ENCODE data around the gene APH1B. TPM values are rescaled to one million over a fixed set of nuclear protein-coding genes. Genes with fewer than 3 reads are reported as not detected.

APH1B gene
- total RNA-seq, 1 experiment from 2014 or later = 14.0 TPM

DNA sequence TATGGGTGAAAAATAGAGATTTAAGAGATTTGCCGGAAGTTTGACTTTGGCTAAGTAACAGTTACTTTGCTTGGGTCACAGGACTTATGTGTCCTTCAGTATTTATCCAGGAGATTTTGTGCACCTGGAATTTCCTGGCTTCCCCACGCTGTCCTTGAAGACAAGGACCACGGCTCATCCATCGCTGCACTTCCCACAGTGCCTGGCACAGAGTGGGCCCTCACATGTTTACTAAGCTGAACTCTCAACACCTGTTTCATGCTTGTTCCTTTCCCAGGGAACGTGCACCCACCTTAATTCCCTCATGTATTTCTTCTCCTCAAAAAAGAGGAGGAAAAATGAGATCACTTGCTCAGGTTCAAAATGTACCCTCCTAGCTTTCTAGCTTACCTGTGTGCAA is 72.2 kb downstream of the APH1B start:
- ATAC-seq (no peak), DNase-seq (ENCODE audit: low read depth, low spot score) (no peak)
- CTCF ChIA-PET = no interaction called here
- intact Hi-C loops (cut with micrococcal nuclease; ENCODE audit: unreplicated experiment) (no loop called here), in situ Hi-C loops (cut with HindIII; ENCODE audit: low pct_unique_long_range_greater_than_20kb, low sequenced_read_pairs) (no loop called here)
- H3K4me1 ChIP-seq (ENCODE audit: control insufficient read depth, insufficient read depth, low read length) = no peaks in the 10 kb centered on the region
- 0 out of 2 replicates have a peak, but pooled peaks cover under 1% of the 10 kb centered on the region for H3K27me3 ChIP-seq (ENCODE audit: control insufficient read depth, insufficient read depth, low read length)
- BruUV-seq (replicated peaks) = no TSS peak
- no peak overlapping the region for H3K4me3 ChIP-seq (ENCODE audit: low read depth in 2 of 2, low read length in 2 of 2)
- H3K9me3 ChIP-seq (ENCODE audit: control insufficient read depth, insufficient read depth, low read depth, low read length) = no peaks in the 10 kb centered on the region
- no peak overlapping the region for H3K27ac ChIP-seq (ENCODE audit: low read length)
- TF ChIP-seq TCF7L2 (IDR thresholded peaks at IDR 0.05; ENCODE audit: low read depth, low read length) = no peak
- TF ChIP-seq, protein P1, sequence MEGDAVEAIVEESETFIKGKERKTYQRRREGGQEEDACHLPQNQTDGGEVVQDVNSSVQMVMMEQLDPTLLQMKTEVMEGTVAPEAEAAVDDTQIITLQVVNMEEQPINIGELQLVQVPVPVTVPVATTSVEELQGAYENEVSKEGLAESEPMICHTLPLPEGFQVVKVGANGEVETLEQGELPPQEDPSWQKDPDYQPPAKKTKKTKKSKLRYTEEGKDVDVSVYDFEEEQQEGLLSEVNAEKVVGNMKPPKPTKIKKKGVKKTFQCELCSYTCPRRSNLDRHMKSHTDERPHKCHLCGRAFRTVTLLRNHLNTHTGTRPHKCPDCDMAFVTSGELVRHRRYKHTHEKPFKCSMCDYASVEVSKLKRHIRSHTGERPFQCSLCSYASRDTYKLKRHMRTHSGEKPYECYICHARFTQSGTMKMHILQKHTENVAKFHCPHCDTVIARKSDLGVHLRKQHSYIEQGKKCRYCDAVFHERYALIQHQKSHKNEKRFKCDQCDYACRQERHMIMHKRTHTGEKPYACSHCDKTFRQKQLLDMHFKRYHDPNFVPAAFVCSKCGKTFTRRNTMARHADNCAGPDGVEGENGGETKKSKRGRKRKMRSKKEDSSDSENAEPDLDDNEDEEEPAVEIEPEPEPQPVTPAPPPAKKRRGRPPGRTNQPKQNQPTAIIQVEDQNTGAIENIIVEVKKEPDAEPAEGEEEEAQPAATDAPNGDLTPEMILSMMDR (IDR thresholded peaks at IDR 0.05) = no peak
- TF ChIP-seq, protein P2, sequence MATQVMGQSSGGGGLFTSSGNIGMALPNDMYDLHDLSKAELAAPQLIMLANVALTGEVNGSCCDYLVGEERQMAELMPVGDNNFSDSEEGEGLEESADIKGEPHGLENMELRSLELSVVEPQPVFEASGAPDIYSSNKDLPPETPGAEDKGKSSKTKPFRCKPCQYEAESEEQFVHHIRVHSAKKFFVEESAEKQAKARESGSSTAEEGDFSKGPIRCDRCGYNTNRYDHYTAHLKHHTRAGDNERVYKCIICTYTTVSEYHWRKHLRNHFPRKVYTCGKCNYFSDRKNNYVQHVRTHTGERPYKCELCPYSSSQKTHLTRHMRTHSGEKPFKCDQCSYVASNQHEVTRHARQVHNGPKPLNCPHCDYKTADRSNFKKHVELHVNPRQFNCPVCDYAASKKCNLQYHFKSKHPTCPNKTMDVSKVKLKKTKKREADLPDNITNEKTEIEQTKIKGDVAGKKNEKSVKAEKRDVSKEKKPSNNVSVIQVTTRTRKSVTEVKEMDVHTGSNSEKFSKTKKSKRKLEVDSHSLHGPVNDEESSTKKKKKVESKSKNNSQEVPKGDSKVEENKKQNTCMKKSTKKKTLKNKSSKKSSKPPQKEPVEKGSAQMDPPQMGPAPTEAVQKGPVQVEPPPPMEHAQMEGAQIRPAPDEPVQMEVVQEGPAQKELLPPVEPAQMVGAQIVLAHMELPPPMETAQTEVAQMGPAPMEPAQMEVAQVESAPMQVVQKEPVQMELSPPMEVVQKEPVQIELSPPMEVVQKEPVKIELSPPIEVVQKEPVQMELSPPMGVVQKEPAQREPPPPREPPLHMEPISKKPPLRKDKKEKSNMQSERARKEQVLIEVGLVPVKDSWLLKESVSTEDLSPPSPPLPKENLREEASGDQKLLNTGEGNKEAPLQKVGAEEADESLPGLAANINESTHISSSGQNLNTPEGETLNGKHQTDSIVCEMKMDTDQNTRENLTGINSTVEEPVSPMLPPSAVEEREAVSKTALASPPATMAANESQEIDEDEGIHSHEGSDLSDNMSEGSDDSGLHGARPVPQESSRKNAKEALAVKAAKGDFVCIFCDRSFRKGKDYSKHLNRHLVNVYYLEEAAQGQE (IDR thresholded peaks at IDR 0.05; ENCODE audit: insufficient read depth in 1 of 2, low read depth in 2 of 2, low read length in 1 of 2) = no peak
- no peak for TF ChIP-seq POLR2AphosphoS5 (IDR thresholded peaks at IDR 0.05; ENCODE audit: low read depth, low read length)
- POLR2A ChIA-PET = no interaction called here
- no peaks in the 10 kb centered on the region for H3K36me3 ChIP-seq (ENCODE audit: control insufficient read depth, insufficient read depth, low read length)

DNA sequence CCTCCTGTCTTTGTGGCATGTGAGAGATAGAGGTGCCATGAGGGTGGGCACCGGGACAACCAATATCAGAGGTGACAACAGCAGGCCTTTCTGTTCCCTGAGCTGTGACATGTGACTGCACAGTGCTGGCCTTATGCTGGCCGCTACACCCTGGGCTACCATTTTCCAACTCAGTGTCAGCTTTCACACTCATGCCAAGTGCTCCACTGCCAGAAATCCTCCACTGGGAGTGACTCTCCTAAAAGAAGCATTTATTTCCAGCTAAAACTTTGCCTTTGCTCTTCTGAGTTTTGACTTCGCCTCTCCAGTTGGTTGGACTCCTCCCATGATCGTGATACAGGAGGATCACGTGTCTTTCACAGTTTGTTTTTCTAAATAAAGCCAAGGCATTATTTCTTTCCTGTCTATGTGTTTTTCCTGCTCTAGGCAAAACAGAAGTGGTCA is 72.8 kb downstream of the APH1B start:
- Histone ChIP-seq H3K9me3 (ENCODE audit: control insufficient read depth, insufficient read depth, low read depth, low read length) (no peaks in the 10 kb centered on the region), H3K4me3 (ENCODE audit: low read depth in 2 of 2, low read length in 2 of 2) (no peak overlapping the region), H3K36me3 (ENCODE audit: control insufficient read depth, insufficient read depth, low read length) (no peaks in the 10 kb centered on the region), H3K27me3 (ENCODE audit: control insufficient read depth, insufficient read depth, low read length) (no peaks in the 10 kb centered on the region), H3K4me1 (ENCODE audit: control insufficient read depth, insufficient read depth, low read length) (no peaks in the 10 kb centered on the region), H3K27ac (ENCODE audit: low read length) (no peak overlapping the region)
- TF ChIP-seq, protein P2 (IDR thresholded peaks at IDR 0.05; ENCODE audit: insufficient read depth in 1 of 2, low read depth in 2 of 2, low read length in 1 of 2) = no peak
- TF ChIP-seq SIN3A (IDR thresholded peaks at IDR 0.05; ENCODE audit: borderline replicate concordance, insufficient read depth, low read depth, low read length) (no peak), TCF7L2 (IDR thresholded peaks at IDR 0.05; ENCODE audit: low read depth, low read length) (no peak), POLR2AphosphoS5 (IDR thresholded peaks at IDR 0.05; ENCODE audit: low read depth, low read length) (no peak)
- TF ChIP-seq, protein P1 (IDR thresholded peaks at IDR 0.05) = no peak
- ATAC-seq (no peak), DNase-seq (ENCODE audit: low read depth, low spot score) (no peak)
- POLR2A ChIA-PET = no interaction called here
- CTCF ChIA-PET = interaction anchor here (0.7 kb wide), 1 partner anchor 54 kb away, joined by 3 read pairs; no protein-coding TSS in a partner anchor
- intact Hi-C loops (cut with micrococcal nuclease; ENCODE audit: unreplicated experiment) (no loop called here), in situ Hi-C loops (cut with HindIII; ENCODE audit: low pct_unique_long_range_greater_than_20kb, low sequenced_read_pairs) (no loop called here)
- no TSS peak for BruUV-seq (replicated peaks)

All from Panc1 (cell line).